GM12892 (cell line): ENCODE measurements around the gene ZNF680.

Experiments used
- POLR2A ChIP-seq: IDR thresholded peaks from 2 replicates; pipeline ENCODE4 v1.6.1; 2011; ENCODE audit warnings: low read depth, low read length, control low read depth
- TAF1 ChIP-seq: IDR thresholded peaks from 2 replicates; pipeline ENCODE4 v1.6.1; 2011; ENCODE audit warnings: low read depth, mild to moderate bottlenecking, control low read depth, low read length, borderline replicate concordance

DNA sequence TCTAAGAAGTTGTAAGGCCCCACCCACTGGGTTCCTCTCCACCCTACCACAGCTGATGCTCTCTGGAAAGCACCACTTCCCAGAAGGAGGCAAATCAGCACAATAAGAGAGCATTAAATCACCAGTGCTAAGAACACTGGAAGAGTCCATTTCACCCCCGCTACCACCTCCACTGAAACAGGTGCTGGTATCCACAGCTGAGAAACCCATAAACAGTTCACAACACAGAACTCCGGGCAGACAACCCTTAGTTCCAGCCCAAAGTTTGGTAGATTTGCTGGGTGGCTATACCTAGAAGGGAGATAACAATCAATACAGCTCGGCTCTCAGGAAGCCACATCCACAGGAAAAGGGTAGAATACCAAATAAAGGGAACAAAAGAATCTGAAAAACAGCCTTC lies 34.1 kb downstream of the ZNF680 start:
- no peak for TF ChIP-seq POLR2A
- no peak for TF ChIP-seq TAF1
